IMR-90 (cell line): ENCODE data around the gene UGT1A3. TPM values are rescaled to one million over a fixed set of nuclear protein-coding genes. Genes with fewer than 3 reads are reported as not detected.

Experiments
- ATAC-seq: fragments of 200-7000 bp; cut with Tn5 transposase; 2 replicates; pipeline ENCODE4 v1.9.1; 2020; ENCODE audit warnings: low read depth, mild to moderate bottlenecking, moderate library complexity
- BruUV-seq: library from RNA; stranded (reverse); fragments of 400-500 nt; replicated peaks from 2 replicates; lab custom pipeline; 2021; lab: Mats Ljungman, UMichigan
- CTCF ChIA-PET: fragments of 300-600 bp; formaldehyde crosslinking; extraction: SDS; loops from one replicate; lab custom pipeline; 2021; ENCODE audit warnings: antibody characterized with exemption; lab: Yijun Ruan, JAX
- POLR2A ChIA-PET: fragments of 300-600 bp; sonication (Branson Sonifier 250); formaldehyde crosslinking; loops from one replicate; lab custom pipeline; 2022; ENCODE audit warnings: antibody characterized with exemption; ENCODE audit not compliant: unreplicated experiment; lab: Charles Lee
- DNase-seq: peaks from one replicate; pipeline ENCODE4 v3.0.0; 2013
- H2AFZ ChIP-seq: replicated peaks from 2 replicates; pipeline ENCODE3; 2013; ENCODE audit warnings: low read length, mild to moderate bottlenecking; ENCODE audit not compliant: poor library complexity
- H2AK5ac ChIP-seq: 2 replicates; pipeline ENCODE4 v1.6.1; 2013; ENCODE audit warnings: low read depth, low read length, inconsistent platforms
- H2AK9ac ChIP-seq: replicated peaks from 2 replicates; pipeline ENCODE3; 2013; ENCODE audit warnings: mild to moderate bottlenecking, low read depth, low read length, moderate library complexity; ENCODE audit not compliant: poor library complexity
- H2BK120ac ChIP-seq: 2 replicates; pipeline ENCODE4 v1.6.1; 2013; ENCODE audit warnings: low read depth, low read length, inconsistent platforms
- H2BK15ac ChIP-seq: 3 replicates; pipeline ENCODE4 v1.6.1; 2013; ENCODE audit warnings: low read depth, low read length, inconsistent platforms
- H2BK20ac ChIP-seq: 2 replicates; pipeline ENCODE4 v1.6.1; 2013; ENCODE audit warnings: low read depth, mild to moderate bottlenecking, inconsistent platforms, low read length, moderate library complexity
- H2BK5ac ChIP-seq: 2 replicates; pipeline ENCODE4 v1.6.1; 2013; ENCODE audit warnings: mild to moderate bottlenecking, low read depth, low read length, inconsistent platforms; ENCODE audit not compliant: poor library complexity, severe bottlenecking
- H3K14ac ChIP-seq: replicated peaks from 2 replicates; pipeline ENCODE4 v1.6.1; 2013; ENCODE audit warnings: low read depth, low read length, inconsistent platforms
- H3K18ac ChIP-seq: 2 replicates; pipeline ENCODE4 v1.6.1; 2013; ENCODE audit warnings: low read depth, low read length, control low read depth
- H3K23ac ChIP-seq: 2 replicates; pipeline ENCODE4 v1.6.1; 2013; ENCODE audit warnings: low read depth, low read length, inconsistent platforms
- H3K27ac ChIP-seq: 2 replicates; pipeline ENCODE4 v1.5.1; 2013; ENCODE audit warnings: mild to moderate bottlenecking, control low read depth, low read length; ENCODE audit not compliant: insufficient read depth
- H3K27me3 ChIP-seq: 2 replicates; pipeline ENCODE4 v1.6.1; 2013; ENCODE audit warnings: low read length; ENCODE audit not compliant: control insufficient read depth, insufficient read depth
- H3K36me3 ChIP-seq: 2 replicates; pipeline ENCODE4 v1.6.1; 2013; ENCODE audit warnings: low read length, mixed read lengths; ENCODE audit not compliant: control insufficient read depth, insufficient read depth
- H3K4ac ChIP-seq: 2 replicates; pipeline ENCODE4 v1.6.1; 2013; ENCODE audit warnings: low read depth, low read length, inconsistent platforms
- H3K4me1 ChIP-seq: 2 replicates; pipeline ENCODE4 v1.6.1; 2013; ENCODE audit warnings: low read length, mixed read lengths; ENCODE audit not compliant: control insufficient read depth, insufficient read depth
- H3K4me2 ChIP-seq: 2 replicates; pipeline ENCODE4 v1.6.1; 2013; ENCODE audit warnings: low read depth, mild to moderate bottlenecking, control low read depth, low read length, moderate library complexity
- H3K4me3 ChIP-seq: 2 replicates; pipeline ENCODE4 v1.5.1; 2013; ENCODE audit warnings: low read depth, mild to moderate bottlenecking, control low read depth, low read length, moderate library complexity; ENCODE audit not compliant: insufficient read depth
- H3K56ac ChIP-seq: 2 replicates; pipeline ENCODE4 v1.6.1; 2013; ENCODE audit warnings: low read length, inconsistent platforms; ENCODE audit not compliant: insufficient read depth; ENCODE audit errors: extremely low read depth
- H3K79me1 ChIP-seq, 2 experiments: 2 replicates each; pipeline ENCODE4 v1.6.1; 2013; ENCODE audit warnings: low read length in 2 of 2, inconsistent platforms in 1 of 2, low read depth in 1 of 2
- H3K9ac ChIP-seq: 2 replicates; pipeline ENCODE4 v1.6.1; 2013; ENCODE audit warnings: low read depth, low read length, control low read depth
- H3K9me1 ChIP-seq: 2 replicates; pipeline ENCODE4 v1.6.1; 2013; ENCODE audit warnings: low read length, inconsistent platforms; ENCODE audit not compliant: insufficient read depth
- H3K9me3 ChIP-seq: 2 replicates; pipeline ENCODE4 v1.6.1; 2013; ENCODE audit warnings: low read length; ENCODE audit not compliant: control insufficient read depth, insufficient read depth
- H4K20me1 ChIP-seq: 2 replicates; pipeline ENCODE4 v1.6.1; 2013; ENCODE audit warnings: low read length, inconsistent platforms; ENCODE audit not compliant: insufficient read depth
- H4K5ac ChIP-seq: 2 replicates; pipeline ENCODE4 v1.6.1; 2013; ENCODE audit warnings: mild to moderate bottlenecking, low read depth, low read length, control low read depth
- H4K8ac ChIP-seq, 2 experiments: 2 replicates each; pipeline ENCODE4 v1.6.1; 2013; ENCODE audit warnings: low read depth in 2 of 2, low read length in 2 of 2, control low read depth in 1 of 2, inconsistent platforms in 1 of 2
- H4K91ac ChIP-seq: 2 replicates; pipeline ENCODE4 v1.6.1; 2013; ENCODE audit warnings: low read depth, low read length, inconsistent platforms; ENCODE audit not compliant: insufficient read depth
- MXI1 ChIP-seq: IDR thresholded peaks from 2 replicates; pipeline ENCODE4 v1.6.1; 2012; ENCODE audit warnings: low read depth, mild to moderate bottlenecking, low read length, moderate library complexity, borderline replicate concordance
- WGBS, 2 experiments: methylation state at CpG; one replicate each; pipeline versions ENCODE4 v1.1.5 to v1.1.7; 2013; ENCODE audit warnings: missing lambda C conversion rate in 2 of 2; ENCODE audit not compliant: insufficient read length in 1 of 2; ENCODE audit errors: extremely low coverage in 2 of 2; 5-methylcytosine and 5-hydroxymethylcytosine counted together
- dilution Hi-C: fragments of 300-500 bp; cut with HindIII; formaldehyde crosslinking; loops from one replicate; pipeline ENCODE4 v1.14.3; 2018; ENCODE audit warnings: low sequenced_read_pairs; ENCODE audit not compliant: unreplicated experiment
- in situ Hi-C: fragments of 300-500 bp; cut with MboI; formaldehyde crosslinking; loops from 3 replicates; pipeline ENCODE4 v1.14.3; 2019; ENCODE audit warnings: low sequenced_read_pairs, inconsistent platforms, mixed read lengths
- intact Hi-C: fragments of 100-400 bp; cut with micrococcal nuclease; formaldehyde crosslinking; loops from 2 replicates; pipeline ENCODE4 v1.10.0; 2022
- polyA plus RNA-seq, 3 experiments: library from polyadenylated mRNA; depleted of rRNA; stranded (reverse); fragments of >200 nt; gene quantifications; 2 replicates each; pipeline ENCODE4 v1.2.3, GENCODE V29; 2012; ENCODE audit warnings: low replicate concordance in 1 of 3
- total RNA-seq: library from RNA; depleted of rRNA; stranded (reverse); fragments of >200 nt; gene quantifications from 2 replicates; pipeline ENCODE4 v1.2.3, GENCODE V29; 2012

UGT1A3 gene
- total and polyA plus RNA-seq, 2 of the 4 experiments (the other 2 are of a cell fraction) = not detected

DNA sequence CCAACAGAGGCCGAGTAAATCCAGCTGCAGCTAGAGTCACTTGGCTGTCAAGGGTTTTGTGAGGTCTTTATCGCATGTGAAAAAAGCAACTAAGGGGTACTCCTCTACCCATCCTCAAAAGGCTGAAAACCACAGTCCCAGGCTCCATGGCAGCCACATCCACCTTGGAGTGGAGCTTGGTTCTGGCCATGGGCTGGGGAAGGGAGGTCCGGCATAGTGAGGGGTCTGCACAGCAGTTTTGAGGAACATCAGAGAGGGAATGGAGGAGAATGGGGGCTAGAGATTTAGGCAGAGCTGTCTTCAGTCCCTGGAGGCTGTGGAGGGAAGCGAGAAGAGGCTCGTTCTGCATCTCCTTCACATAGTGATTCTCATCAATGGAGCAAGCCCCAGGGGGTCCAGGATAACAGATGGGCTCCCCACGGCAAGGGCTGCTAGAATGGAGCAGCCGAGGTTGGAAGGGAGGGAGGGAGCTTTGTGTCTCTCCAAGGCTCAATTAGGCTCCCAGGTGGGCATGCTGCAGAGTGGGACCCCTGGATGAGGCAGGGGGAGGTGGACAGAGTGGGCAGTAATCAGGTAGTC, 70.3 kb downstream of the UGT1A3 start:
- no peak overlapping the region for H3K4ac ChIP-seq
- H3K27me3 ChIP-seq = peaks cover 16% of the 10 kb centered on the region
- no peak overlapping the region for H4K91ac ChIP-seq
- no peak overlapping the region for H3K14ac ChIP-seq
- no peak overlapping the region for H2BK15ac ChIP-seq
- H2AK5ac ChIP-seq = no peak overlapping the region
- H2AK9ac ChIP-seq = no peak overlapping the region
- no peak overlapping the region for H3K4me2 ChIP-seq
- no peak overlapping the region for H3K27ac ChIP-seq
- no peaks in the 10 kb centered on the region for H3K36me3 ChIP-seq
- no peak overlapping the region for H4K8ac ChIP-seq
- ChIA-PET CTCF (no interaction called here), POLR2A (no interaction called here)
- H3K9me1 ChIP-seq = no peaks in the 10 kb centered on the region
- H3K9me3 ChIP-seq = no peaks in the 10 kb centered on the region; the same call in 1 of the 2 replicates
- no peak overlapping the region for H3K56ac ChIP-seq
- ATAC-seq (no peak), DNase-seq (no peak)
- no peak overlapping the region for H3K23ac ChIP-seq
- no peak for TF ChIP-seq MXI1
- intact Hi-C loops = no loop called here
- WGBS, 2 experiments = 80% methylated on average over 1 of the region's 7 CpGs; no CpG with 5 or more reads in 1 of the 2 experiments
- no peaks in the 10 kb centered on the region for H3K79me1 ChIP-seq
- H3K9ac ChIP-seq = no peak overlapping the region
- H4K20me1 ChIP-seq = no peaks in the 10 kb centered on the region
- no peak overlapping the region for H2AFZ ChIP-seq
- H2BK20ac ChIP-seq = no peak overlapping the region
- H3K4me3 ChIP-seq = no peak overlapping the region
- no peak overlapping the region for H3K18ac ChIP-seq
- no TSS peak for BruUV-seq
- in situ Hi-C loops = no loop called here
- H2BK120ac ChIP-seq = no peak overlapping the region
- no peaks in the 10 kb centered on the region for H3K4me1 ChIP-seq
- H2BK5ac ChIP-seq = no peak overlapping the region
- dilution Hi-C loops = no loop called here
- H4K5ac ChIP-seq = no peak overlapping the region
